GM21423 (cell line): Measurements from ENCODE around the gene KIAA1328.
"Not testable (repeated sequence)": the region's sequence is repeated elsewhere in the genome, so short reads cannot be mapped to it uniquely, and the experiment has no call there.

Experiments used
- ATAC-seq: cut with Tn5 transposase; IDR thresholded peaks from one replicate; pipeline ENCODE4 v1.9.1; 2021; ENCODE audit warnings: mild to moderate bottlenecking, moderate library complexity; ENCODE audit not compliant: unreplicated experiment

Gene KIAA1328

GRCh38 chr18:36821681-36822080 is 7.2 kb upstream of the KIAA1328 start:
- no peak for ATAC-seq

DNA sequence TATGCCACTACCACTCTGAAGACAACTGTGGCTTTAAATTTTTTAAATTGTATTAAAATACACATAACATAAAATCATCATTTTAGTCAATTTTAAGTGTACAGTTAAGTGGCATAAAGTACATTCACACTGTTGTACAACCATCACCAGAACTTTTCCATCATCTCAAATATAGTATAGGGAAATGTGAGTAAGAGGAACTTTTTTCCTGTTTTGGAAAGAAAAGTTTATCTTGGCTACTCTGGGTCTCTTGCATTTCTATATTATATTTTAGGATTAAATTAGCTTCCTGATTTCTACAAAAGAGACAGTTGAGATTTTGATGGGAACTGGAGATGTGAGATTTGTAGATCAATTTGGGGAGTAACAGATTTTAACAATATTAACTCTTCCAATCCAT is 3.4 kb upstream of the KIAA1328 start:
- no peak for ATAC-seq

- ATAC-seq: no peak
Measured at GRCh38 chr18:36826556-36826955, 2.4 kb upstream of the KIAA1328 start.

DNA sequence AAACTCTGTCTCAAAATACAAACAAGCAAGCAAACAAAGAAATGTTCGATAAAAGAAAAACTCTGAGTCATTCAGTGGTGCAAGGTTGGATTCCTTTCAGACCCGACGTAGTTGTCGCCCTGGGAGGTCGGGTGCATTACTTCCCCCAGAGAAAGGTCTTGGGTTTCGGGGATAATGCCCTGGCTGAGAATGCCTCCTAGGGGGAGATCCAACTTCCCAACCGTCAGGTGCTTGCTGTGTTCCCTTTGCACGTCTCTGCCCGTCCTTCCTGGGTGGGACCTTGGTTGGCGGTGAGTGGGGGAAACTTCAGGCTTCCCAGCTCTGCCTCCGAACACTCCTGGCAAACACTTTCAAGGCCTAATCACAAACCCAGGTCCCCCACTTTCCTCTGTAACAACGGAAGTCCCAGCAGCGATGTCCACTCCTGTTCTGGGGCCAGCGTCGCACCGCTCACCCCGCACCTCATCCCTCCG is 734 bp upstream of the KIAA1328 start:
- ATAC-seq: no peak

- no peak for ATAC-seq
Measured at GRCh38 chr18:36829362-36830157, 633 bp downstream of the KIAA1328 start.

DNA sequence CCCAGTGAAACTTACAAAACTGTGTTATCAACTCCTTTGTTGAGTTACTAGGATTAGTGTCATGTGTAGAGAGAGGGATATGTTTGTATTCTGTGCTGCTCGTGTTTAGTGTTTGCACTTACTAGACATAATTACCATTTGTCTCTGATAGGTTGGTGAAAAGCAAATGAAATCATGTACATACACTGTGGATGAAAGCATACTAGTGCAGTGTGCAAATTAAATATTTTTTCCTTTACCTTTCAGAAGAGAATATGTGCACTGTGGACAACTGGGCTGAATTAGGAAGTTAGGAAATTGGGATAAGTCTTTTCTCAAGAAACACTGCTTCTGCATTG is 1.2 kb downstream of the KIAA1328 start:
- no peak for ATAC-seq

DNA sequence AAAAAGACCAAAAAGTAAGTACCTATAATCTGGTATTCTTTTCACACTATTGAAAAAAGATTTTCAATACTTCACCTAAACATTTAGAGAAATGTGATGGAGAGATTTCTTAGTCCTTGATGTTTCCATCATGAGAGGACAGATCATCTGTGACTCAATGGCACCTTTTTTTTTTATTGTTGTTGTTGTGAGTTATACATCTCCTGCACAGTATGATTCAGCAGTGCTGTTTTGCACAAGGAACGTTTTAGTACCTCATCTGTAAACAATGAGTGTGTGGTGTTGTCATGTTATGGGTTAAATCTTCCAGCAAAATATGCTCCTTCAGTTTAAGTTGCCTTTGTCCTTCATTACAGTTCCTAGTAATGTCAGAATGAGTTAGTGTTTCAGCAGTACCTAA is 2.2 kb downstream of the KIAA1328 start:
- ATAC-seq: no peak

DNA sequence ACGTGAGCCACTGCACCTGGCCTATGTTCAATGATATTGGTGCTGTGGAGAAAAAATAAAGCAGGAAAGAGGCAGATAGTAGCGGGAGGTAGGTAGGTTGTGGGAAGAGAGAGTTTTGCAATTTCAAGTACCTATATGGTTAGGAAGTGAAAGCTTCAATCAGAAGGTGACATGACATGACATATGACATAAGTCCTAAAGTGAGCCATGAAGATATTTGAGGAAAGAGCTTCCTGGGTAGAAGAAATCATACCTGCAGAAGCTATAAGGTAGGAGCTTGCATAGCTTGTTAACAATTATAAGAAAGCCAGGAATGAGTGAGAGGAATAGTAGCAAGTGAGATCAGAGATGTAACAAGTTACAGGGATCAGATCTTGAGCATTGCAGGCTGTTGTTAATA is 4.2 kb downstream of the KIAA1328 start:
- no peak for ATAC-seq

- no peak for ATAC-seq
Measured at GRCh38 chr18:36835927-36836326, 7.0 kb downstream of the KIAA1328 start.

GRCh38 chr18:36839835-36840234 is 10.9 kb downstream of the KIAA1328 start:
- ATAC-seq: no peak

GRCh38 chr18:36843199-36843598 is 14.3 kb downstream of the KIAA1328 start:
- ATAC-seq: no peak

DNA sequence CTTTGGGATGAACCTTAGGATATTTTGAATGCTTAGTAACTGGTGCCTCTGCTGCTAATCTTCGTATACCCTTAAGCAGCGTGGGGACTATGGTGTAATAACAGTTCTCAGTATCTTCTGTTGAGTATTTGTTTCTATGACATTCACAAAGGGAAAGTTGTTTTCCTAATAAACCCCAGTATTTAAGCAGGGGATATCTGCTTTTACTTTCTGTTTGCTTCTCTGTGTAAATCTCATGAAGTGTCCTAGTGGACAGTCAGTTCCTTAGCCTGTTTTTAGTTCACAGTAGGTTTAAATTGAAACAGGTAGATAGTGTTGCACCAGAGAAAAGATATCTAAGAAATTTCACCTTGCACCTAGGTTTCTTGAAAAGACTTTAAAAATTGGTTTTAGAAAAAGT is 14.9 kb downstream of the KIAA1328 start:
- no peak for ATAC-seq

DNA sequence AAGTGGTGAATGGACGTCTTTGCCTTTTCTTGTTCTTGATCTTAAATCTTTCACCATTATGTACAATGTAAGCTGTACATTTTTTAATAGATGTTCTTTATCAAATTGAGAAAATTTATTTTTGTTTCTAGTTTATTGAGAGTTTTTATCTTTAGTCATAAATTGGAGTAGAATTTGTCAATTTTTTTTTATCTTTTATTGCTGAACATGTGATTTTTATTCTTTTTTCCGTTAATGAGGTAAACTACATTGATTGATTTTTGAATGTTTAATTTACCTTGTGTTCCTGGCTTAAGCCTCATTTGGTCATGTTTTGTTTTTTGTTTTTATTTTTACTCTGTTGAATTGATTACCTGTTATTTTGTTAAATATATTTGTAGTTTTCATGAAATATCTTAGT is 19.7 kb downstream of the KIAA1328 start:
- ATAC-seq: no peak

DNA sequence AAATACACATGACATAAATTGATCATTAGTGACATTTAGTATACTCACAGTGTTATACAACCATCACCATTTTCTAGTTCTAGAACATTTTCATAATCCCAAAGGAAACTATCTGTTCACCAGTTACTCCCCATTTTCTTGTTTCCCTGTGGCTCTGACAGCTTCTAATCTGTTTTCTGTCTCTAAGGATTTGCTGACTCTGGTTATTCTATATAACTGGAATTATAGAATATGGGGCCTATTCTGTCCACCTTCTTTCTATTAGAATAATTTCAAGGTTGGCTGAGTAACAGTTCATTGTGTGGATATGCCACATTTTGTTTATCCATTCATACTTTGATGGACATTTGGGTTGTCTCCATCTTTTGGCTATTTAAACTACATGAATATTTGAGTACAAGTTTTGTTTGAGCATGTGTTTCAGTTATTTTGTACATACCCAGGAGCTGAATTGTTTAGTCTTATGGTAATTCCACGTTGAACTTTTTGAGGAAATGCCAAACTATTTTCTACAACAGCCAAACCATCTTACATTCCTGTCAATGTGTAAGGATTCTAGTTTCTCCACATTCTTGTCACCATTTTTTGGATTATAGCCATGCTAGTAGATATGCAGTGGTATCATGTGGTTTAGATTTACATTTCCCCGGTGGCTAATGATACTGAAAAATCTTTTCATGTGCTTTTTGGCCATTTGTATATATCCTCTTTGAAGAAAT is 20.5 kb downstream of the KIAA1328 start:
- no peak for ATAC-seq

DNA sequence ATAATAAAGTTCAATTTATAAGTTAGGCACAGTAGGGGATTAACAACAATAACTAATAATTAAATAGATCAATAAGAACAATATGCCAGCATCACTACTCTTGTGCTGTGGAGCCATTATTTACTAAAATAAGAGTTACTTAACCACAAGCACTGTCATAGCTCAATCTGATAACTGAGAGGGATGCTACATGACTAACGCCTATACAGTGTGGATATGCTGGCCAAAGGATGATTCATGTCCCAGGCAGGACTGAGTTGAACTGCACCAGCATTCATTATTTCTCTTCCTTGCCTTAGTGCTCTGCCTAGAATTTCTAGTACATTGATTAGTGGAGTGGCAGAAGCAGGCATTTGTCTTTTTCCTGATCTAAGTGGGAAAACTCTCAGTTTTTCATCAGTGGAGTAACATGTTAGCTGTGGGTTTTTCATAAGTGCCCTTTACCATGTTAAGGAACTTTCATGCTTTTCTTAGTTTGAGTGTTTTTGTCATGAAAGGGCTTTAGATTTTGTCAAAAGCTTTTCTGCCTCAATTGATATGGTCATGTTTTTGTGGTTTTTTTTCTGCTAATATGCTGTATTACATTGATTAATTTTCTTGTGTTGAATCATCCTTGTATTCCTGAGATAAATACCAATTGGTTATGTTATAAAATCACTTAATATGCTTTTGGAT is 21.7 kb downstream of the KIAA1328 start:
- ATAC-seq: no peak

- ATAC-seq: no peak
Measured at GRCh38 chr18:36851202-36851590, 22.3 kb downstream of the KIAA1328 start.

DNA sequence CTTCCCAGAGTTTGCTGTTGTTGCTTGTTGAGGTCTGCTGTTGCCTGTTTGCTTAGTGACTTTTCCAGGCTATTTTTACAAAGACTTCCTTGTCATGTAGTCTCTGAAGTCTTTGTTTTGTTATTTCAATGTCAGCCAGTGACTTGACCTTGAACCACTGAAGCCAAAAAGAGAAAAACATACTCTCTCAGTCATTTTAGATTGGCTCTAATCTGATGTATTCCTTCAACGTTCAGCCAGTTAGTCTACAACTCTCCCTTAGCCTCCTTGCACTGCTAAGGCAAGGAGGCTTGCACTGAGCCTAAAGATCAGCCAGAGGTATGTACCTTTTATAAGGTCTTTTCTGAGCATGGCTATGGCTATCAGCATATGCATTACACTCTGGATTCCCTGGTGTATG is 27.9 kb downstream of the KIAA1328 start:
- no peak for ATAC-seq

GRCh38 chr18:36862182-36862581 is 33.3 kb downstream of the KIAA1328 start:
- no peak for ATAC-seq

DNA sequence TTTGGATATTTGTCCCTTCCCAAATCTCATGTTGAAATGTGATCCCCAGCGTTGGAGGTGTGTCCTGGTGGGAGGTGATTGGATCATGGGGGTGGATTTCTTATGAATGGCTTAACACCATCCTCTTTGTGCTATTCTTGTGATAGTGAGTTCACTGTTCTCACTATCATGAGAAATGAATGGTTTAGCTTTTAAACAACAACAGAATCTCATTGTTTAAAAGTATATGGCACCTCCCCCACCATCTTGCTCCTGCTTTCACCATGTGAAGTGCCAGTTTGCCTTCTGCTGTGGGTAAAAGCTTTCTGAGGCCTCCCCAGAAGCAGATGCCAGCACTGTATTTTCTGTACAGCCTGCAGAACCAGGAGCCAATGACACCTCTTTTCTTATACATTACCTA is 38.1 kb downstream of the KIAA1328 start:
- ATAC-seq: no peak

GRCh38 chr18:36871801-36872200 is 42.9 kb downstream of the KIAA1328 start:
- no peak for ATAC-seq

DNA sequence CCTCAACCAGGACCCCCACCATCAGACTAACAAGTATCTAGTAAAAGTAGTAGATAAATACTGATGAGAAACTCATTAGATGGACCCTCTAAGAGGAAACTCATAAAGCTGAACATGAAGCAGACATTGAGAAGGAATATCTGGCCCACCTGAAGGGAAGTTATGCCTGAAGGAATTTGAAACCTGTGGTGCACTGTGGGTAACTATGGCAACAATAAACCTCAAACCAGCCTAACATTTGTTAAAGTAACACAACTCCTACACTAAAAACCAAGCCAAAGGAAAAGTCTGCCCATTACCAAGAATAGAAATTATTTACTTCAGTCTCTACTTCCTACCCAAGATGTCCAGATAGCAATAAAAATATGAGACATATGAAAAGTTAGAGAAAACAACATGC is 43.4 kb downstream of the KIAA1328 start:
- ATAC-seq: no peak

DNA sequence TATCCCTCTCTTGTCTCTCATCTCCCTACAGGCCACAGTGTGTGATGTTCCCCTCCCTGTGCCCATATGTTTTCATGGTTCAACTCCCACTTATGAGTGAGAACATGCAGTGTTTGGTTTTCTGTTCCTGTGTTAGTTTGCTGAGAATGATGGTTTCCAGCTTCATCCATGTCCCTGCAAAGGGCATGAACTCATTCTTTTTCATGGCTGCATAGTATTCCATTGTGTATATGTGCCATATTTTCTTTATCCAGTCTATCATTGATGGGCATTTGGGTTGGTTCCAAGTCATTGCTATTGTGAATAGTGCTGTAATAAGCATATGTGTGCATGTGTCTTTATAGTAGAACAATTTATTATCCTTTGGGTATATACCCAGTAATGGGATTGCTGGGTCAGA is 44.9 kb downstream of the KIAA1328 start:
- not testable (repeated sequence) for ATAC-seq
